ENCODE measurements around the gene ROS1.

DNA sequence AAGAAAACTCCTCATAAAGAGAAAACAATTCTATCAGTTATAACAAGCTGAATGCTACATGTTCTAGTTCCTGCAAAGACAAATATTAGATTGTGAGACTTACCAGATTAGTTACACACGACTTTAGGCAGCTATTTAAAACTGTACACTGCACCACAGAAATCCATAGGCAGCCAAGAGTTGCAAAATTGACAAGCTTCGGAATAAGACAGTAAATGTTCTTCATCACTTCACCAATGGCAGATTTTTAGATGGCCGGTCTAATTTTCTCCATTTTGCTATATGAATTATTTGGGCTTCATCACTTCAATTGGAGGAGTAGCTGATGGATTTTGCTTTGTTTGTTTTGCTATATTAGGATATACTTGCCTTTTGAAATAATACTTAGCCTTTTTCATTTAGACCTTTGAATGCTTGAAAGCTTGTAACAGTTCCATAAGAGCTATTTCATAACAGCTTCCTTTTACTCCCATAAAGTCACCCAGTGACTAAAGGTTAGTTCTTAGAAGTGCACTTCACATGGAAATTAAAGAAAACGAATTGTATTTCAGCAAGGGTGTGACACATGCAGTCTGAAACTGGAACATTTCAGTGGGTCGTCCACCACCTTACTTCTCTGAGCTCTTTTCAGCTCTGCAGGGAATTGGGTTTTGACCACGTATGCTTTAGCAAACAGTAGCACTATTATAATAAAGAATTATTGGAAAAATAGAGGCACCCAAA lies at the start of gene ROS1:
- no peak for TF ChIP-seq POLR2AphosphoS5 (IDR thresholded peaks at IDR 0.05)
- TF ChIP-seq, protein P1, sequence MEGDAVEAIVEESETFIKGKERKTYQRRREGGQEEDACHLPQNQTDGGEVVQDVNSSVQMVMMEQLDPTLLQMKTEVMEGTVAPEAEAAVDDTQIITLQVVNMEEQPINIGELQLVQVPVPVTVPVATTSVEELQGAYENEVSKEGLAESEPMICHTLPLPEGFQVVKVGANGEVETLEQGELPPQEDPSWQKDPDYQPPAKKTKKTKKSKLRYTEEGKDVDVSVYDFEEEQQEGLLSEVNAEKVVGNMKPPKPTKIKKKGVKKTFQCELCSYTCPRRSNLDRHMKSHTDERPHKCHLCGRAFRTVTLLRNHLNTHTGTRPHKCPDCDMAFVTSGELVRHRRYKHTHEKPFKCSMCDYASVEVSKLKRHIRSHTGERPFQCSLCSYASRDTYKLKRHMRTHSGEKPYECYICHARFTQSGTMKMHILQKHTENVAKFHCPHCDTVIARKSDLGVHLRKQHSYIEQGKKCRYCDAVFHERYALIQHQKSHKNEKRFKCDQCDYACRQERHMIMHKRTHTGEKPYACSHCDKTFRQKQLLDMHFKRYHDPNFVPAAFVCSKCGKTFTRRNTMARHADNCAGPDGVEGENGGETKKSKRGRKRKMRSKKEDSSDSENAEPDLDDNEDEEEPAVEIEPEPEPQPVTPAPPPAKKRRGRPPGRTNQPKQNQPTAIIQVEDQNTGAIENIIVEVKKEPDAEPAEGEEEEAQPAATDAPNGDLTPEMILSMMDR (IDR thresholded peaks at IDR 0.05): no peak
